GM20000 (cell line): Measurements from ENCODE around the gene LRIT2.
A peak's percentile ranks its signal among the peaks of the same experiment; 100 is the strongest.

Source experiments
- DNase-seq: peaks from one replicate; pipeline ENCODE4 v3.0.0; 2012; ENCODE audit warnings: low spot score
- CTCF ChIP-seq: IDR thresholded peaks from 2 replicates; pipeline ENCODE4 v1.5.1; 2012; ENCODE audit warnings: mild to moderate bottlenecking, control low read depth; ENCODE audit errors: extremely low read depth, missing control alignments

Gene LRIT2

DNA sequence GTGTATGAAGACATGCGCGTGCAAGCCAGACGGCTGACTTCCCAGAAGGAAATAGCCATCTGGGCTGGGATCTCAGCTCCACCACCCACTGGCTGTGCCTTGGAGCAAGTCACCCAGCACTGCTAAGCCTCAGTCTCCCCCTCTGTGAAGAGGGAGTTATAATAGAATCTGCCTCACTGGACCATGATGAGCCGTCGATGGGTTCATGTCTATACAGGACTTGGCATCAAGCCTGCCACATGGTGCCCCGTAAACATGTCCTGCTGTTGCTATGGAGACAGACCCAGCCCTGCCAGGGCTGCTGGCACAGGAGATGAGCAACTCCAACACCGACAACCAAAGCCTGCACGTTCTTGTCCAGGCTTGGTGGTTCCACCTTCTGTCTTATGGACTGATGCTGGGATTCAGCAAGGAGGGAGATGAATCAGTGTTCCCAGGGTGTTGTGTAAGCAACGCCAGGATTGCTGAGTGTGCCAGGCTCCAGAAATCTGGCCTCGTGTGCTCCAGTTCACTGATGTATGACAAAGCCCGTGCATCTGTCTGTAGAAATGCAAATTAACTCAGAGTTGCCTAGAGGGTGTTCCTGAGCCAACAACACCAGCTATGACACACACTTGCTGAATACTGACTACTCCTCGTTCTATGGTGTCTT lies 46.2 kb downstream of the LRIT2 start:
- DNase-seq = peak; percentile 60
- TF ChIP-seq CTCF = no peak

GRCh38 chr10:84178160-84178609 lies 47.2 kb downstream of the LRIT2 start:
- TF ChIP-seq CTCF = no peak
- no peak for DNase-seq

DNA sequence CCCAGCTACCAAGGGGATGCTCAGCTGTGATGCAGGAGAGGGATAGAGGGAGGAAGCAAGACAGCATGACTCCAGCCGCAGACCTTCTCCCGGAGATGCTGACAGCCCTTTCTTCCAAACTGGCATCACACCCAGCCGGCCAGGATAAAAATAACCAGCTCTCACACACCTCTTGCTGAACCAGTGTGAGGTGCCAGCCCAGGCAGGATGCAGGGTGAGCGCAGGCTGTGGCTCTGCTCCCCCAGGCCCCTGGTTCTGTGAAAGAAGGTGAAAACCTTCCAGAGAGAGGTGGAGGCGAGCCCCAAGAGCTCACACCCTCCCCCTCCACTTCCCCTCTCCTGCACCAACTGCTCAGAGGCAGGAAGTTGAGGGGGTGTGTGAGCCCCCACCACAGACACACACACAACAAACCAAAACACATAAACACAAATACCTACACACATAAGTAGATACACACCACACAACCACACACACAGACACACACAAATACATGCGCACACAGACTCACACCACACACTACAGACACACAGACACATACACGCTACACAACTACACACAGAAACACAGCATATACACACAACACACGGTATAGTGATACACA lies 47.7 kb downstream of the LRIT2 start:
- DNase-seq = no peak
- TF ChIP-seq CTCF = no peak

GRCh38 chr10:84176836-84177474 lies 48.4 kb downstream of the LRIT2 start:
- DNase-seq = no peak
- no peak for TF ChIP-seq CTCF

DNA sequence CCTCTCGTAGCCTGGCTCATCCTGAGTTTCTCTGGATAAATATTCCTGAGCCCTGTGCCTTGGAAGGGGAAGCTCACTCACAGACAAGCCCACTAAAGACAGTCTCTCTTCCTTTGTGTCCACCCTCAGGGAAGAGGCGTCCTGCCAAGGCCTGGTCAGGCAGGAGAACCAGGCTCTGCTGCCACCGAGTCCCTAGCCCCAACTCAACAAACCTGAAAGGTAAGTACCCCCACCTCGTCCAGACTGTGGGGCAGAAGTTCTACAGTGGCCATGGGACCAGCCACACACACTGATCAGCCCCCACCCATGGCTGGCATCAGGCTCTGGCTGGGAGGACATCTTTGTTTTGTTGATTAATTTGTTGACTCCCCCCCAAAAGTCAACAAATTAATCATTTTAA lies 49.0 kb downstream of the LRIT2 start:
- no peak for DNase-seq
- no peak for TF ChIP-seq CTCF

DNA sequence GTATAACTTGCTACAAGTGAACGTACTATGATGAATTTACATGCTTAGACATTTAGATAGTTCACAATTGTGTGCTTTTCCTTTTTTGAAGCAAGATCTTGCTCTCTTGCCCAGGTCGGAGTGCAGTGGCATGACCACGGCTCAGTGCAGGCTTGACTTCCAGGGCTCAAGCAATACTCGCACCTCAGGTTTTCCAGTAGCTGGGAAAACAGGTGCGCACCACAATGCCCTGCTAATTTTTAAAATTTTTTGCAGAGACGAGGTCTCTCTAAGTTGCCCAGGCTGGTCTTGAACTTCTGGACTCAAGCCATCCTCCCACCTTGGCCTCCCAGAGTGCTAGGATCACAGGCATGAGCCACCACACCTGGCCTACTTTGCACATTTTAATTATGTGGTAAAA lies 49.9 kb downstream of the LRIT2 start:
- TF ChIP-seq CTCF = no peak

GRCh38 chr10:84173501-84173929 lies 51.8 kb downstream of the LRIT2 start, which contains the start of gene GPR15LG:
Gene GPR15LG, plus strand, starts transcription at chr10:84173801. Its CDS starts 51 bp downstream, at chr10:84173852.
- no peak for TF ChIP-seq CTCF
- DNase-seq = peak; percentile 19

More for the DNA sequence above, 49.9 kb downstream of the LRIT2 start:
- DNase-seq = no peak
